Natural killer cell (primary cell): Measurements from ENCODE around the gene MRPL40. TPM values are rescaled to one million over a fixed set of nuclear protein-coding genes. Genes with fewer than 3 reads are reported as not detected.

Experiments used
- ATAC-seq, 3 donors: fragments of 150-1000 bp in 2 of 3; fragments of 200-7000 bp in 1 of 3; cut with Tn5 transposase; 1 replicate in 1 of 3; 2 replicates in 2 of 3; pipeline ENCODE4 v1.10.0; 2021; ENCODE audit warnings: mild to moderate bottlenecking in 2 of 3, moderate library complexity in 2 of 3
- DNase-seq, 2 donors: peaks; one replicate each; pipeline versions ENCODE4 v3.0.0 to v3.0.0-alpha.2; 2013 to 2021; ENCODE audit warnings: mixed read lengths in 1 of 2
- H3K27ac ChIP-seq: one replicate; pipeline ENCODE4 v1.5.1; 2013; ENCODE audit warnings: mild to moderate bottlenecking, low read length
- H3K27me3 ChIP-seq: one replicate; pipeline ENCODE4 v1.6.1; 2013; ENCODE audit warnings: low read length; ENCODE audit not compliant: control insufficient read depth, insufficient read depth
- H3K36me3 ChIP-seq: one replicate; pipeline ENCODE4 v1.6.1; 2013; ENCODE audit warnings: low read length; ENCODE audit not compliant: control insufficient read depth, insufficient read depth
- H3K4me1 ChIP-seq: one replicate; pipeline ENCODE4 v1.6.1; 2013; ENCODE audit warnings: low read length; ENCODE audit not compliant: control insufficient read depth, insufficient read depth
- H3K4me3 ChIP-seq: one replicate; pipeline ENCODE4 v1.5.1; 2013; ENCODE audit warnings: low read length
- H3K9me3 ChIP-seq: one replicate; pipeline ENCODE4 v1.6.1; 2013; ENCODE audit warnings: low read length; ENCODE audit not compliant: control insufficient read depth, insufficient read depth
- H3K27ac Mint-ChIP-seq, 2 donors: one replicate each; pipeline ENCODE4 v1.8.0; 2022; ENCODE audit warnings: mild to moderate bottlenecking in 2 of 2, mixed read lengths in 2 of 2, moderate library complexity in 1 of 2
- H3K27me3 Mint-ChIP-seq, 2 donors: one replicate each; pipeline ENCODE4 v1.8.0; 2022; ENCODE audit warnings: low read depth in 2 of 2, mixed read lengths in 2 of 2
- H3K36me3 Mint-ChIP-seq: one replicate; pipeline ENCODE4 v1.8.0; 2022; ENCODE audit warnings: mixed read lengths
- H3K4me1 Mint-ChIP-seq, 2 donors: one replicate each; pipeline ENCODE4 v1.8.0; 2022; ENCODE audit warnings: mixed read lengths in 2 of 2
- H3K4me3 Mint-ChIP-seq: one replicate; pipeline ENCODE4 v1.8.0; 2022; ENCODE audit warnings: mild to moderate bottlenecking, moderate library complexity, mixed read lengths
- H3K9me3 Mint-ChIP-seq, 2 donors: one replicate each; pipeline ENCODE4 v1.8.0; 2022; ENCODE audit warnings: mixed read lengths in 2 of 2
- WGBS: methylation state at CpG from one replicate; pipeline ENCODE4 v1.1.7; 2013; ENCODE audit warnings: missing lambda C conversion rate; ENCODE audit not compliant: insufficient coverage; 5-methylcytosine and 5-hydroxymethylcytosine counted together
- intact Hi-C: fragments of 100-400 bp; cut with micrococcal nuclease; formaldehyde crosslinking; loops from one replicate; pipeline ENCODE4 v1.14.2; 2022
- total RNA-seq, 4 donors: library from RNA; stranded (reverse); fragments of 120-200 nt in 1 of 4; gene quantifications; one replicate each; pipeline versions ENCODE4 v1.2.3 to v1.2.4, GENCODE V29; 2013 to 2022
- TF ChIP-seq, protein P1 (sequence below): fragments of 200-600 bp; IDR thresholded peaks from one replicate; pipeline ENCODE4 v1.8.0; 2022; ENCODE audit warnings: antibody characterized with exemption

Gene MRPL40
- total RNA-seq, 3 donors from 2014 or later (not counting 1 experiment from before 2014, with no cell fraction given): 11.6 to 16.7 (median 14.2) TPM

DNA sequence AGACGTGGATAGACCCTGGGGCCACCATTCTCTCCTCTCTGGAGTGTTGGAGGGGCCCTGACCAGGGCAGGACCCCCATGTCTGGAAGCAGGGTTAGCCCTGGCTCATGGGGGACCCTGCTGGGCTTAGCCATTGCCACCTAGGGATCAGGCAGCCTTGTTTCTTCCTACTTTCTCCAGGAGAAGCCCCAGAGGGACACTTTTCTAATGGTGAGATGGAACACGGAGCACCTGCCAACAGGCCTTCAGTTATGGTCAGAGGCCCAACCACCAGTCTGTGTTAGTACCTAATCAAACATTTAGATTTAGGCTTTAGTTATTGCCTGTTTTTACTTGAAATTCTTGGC is 17.1 kb downstream of the MRPL40 start:
- Mint-ChIP-seq H3K27me3 (no peaks in the 10 kb centered on the region), H3K9me3 (no peaks in the 10 kb centered on the region), H3K4me1 (peaks cover 29 to 34% of the 10 kb centered on the region in 2 donors), H3K27ac (peak overlapping the region in 1 of 2 donors; percentile 63), H3K36me3 (peaks cover 11% of the 10 kb centered on the region), H3K4me3 (peak overlapping the region; percentile 13)
- no peak overlapping the region for H3K27ac ChIP-seq
- WGBS: 79% methylated on average over 2 of the region's 2 CpGs
- no peaks in the 10 kb centered on the region for H3K27me3 ChIP-seq
- TF ChIP-seq, protein P1, sequence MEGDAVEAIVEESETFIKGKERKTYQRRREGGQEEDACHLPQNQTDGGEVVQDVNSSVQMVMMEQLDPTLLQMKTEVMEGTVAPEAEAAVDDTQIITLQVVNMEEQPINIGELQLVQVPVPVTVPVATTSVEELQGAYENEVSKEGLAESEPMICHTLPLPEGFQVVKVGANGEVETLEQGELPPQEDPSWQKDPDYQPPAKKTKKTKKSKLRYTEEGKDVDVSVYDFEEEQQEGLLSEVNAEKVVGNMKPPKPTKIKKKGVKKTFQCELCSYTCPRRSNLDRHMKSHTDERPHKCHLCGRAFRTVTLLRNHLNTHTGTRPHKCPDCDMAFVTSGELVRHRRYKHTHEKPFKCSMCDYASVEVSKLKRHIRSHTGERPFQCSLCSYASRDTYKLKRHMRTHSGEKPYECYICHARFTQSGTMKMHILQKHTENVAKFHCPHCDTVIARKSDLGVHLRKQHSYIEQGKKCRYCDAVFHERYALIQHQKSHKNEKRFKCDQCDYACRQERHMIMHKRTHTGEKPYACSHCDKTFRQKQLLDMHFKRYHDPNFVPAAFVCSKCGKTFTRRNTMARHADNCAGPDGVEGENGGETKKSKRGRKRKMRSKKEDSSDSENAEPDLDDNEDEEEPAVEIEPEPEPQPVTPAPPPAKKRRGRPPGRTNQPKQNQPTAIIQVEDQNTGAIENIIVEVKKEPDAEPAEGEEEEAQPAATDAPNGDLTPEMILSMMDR: no peak
- intact Hi-C loops: no loop called here
- peaks cover 16% of the 10 kb centered on the region for H3K36me3 ChIP-seq
- no peaks in the 10 kb centered on the region for H3K9me3 ChIP-seq
- peaks cover 27% of the 10 kb centered on the region for H3K4me1 ChIP-seq
- DNase-seq (no peak), ATAC-seq (no peak)
- no peak overlapping the region for H3K4me3 ChIP-seq

DNA sequence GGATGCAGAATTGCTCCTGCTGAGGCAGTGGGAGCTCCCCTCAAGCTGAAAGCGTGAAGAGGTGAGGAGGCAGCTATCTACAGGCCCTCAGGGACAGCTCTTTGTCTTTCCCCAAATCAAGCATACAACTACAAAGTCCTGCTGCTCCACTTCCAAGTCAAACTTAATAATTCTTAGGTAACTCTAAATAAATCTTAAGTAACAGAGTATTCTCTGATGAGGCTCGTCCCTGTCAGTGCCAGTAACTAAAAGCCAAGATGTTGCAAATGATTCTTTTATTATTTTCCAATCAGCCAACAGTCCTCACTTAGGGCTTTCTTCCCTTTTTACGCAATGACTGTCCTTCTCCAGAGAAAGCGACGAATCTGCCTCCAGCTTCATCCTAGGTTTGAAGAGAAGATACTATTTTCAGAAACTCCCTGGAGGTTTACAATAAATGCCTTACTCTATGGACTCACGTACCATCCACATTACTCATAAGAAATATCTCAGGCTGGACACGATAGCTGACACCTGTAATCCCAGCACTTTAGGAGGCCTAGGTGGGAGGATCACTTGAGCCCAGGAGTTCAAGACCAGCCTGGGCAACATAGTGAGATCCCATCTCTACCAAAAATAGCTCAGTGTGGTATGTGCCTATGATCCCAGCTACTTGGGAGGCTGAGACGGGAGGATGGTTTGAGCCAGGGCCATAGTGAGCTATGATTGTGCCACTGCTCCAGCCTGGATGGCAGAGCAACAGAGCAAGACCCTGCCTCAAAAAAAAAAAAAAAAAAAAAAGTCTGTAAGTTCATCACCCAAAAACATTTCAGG is 18.2 kb downstream of the MRPL40 start:
- no peak overlapping the region for H3K27ac ChIP-seq
- no peak for ATAC-seq
- Mint-ChIP-seq H3K4me1 (peaks cover 22 to 24% of the 10 kb centered on the region in 2 donors), H3K27me3 (no peaks in the 10 kb centered on the region), H3K36me3 (peaks cover 14% of the 10 kb centered on the region), H3K4me3 (no peak overlapping the region), H3K9me3 (no peaks in the 10 kb centered on the region), H3K27ac (peak overlapping the region; percentile 2 to 51)
- intact Hi-C loops: no loop called here
- peaks cover 25% of the 10 kb centered on the region for H3K4me1 ChIP-seq
- TF ChIP-seq, protein P1: no peak
- peaks cover 25% of the 10 kb centered on the region for H3K36me3 ChIP-seq
- 98% methylated on average over 8 of the region's 8 CpGs for WGBS
- no peaks in the 10 kb centered on the region for H3K27me3 ChIP-seq
- H3K4me3 ChIP-seq: no peak overlapping the region
- no peak for DNase-seq
- H3K9me3 ChIP-seq: no peaks in the 10 kb centered on the region

DNA sequence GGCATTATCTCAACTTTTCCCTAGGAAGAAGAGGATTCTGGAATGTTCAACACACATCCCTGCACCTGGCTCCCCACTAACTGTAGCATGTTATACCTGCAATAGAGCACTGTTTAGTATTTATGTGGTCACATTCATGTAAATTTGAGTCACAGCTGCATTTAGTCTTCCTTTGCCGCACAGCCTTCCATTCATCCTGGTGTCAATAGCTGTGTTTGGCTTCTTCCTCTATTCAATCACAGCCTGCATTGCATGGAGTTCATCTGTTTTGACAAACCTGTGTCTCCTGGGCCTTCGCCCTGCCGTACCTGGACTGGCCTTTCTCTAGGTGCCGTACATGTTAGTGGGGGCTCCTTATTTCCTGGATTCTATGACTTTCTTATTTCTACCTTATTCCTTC is 19.2 kb downstream of the MRPL40 start:
- H3K4me1 ChIP-seq: peaks cover 16% of the 10 kb centered on the region
- TF ChIP-seq, protein P1: no peak
- H3K27me3 Mint-ChIP-seq: no peaks in the 10 kb centered on the region
- intact Hi-C loops: no loop called here
- H3K9me3 Mint-ChIP-seq: no peaks in the 10 kb centered on the region
- H3K36me3 Mint-ChIP-seq: peaks cover 14% of the 10 kb centered on the region
- no peaks in the 10 kb centered on the region for H3K27me3 ChIP-seq
- no peaks in the 10 kb centered on the region for H3K9me3 ChIP-seq
- H3K27ac ChIP-seq: no peak overlapping the region
- 100% methylated on average over 3 of the region's 4 CpGs for WGBS
- H3K36me3 ChIP-seq: peaks cover 35% of the 10 kb centered on the region
- H3K27ac Mint-ChIP-seq: peak overlapping the region in 1 of 2 donors; percentile 2
- no peak overlapping the region for H3K4me3 Mint-ChIP-seq
- no peak for ATAC-seq
- H3K4me1 Mint-ChIP-seq: peaks cover 15 to 19% of the 10 kb centered on the region in 2 donors
- H3K4me3 ChIP-seq: no peak overlapping the region
- no peak for DNase-seq
